ENCODE measurements around the gene ABCB8. TPM values are rescaled to one million over a fixed set of nuclear protein-coding genes. Genes with fewer than 3 reads are reported as not detected.

Gene ABCB8
- total RNA-seq, 4 donors from 2014 or later, result 21.0 to 49.0 (median 31.6) TPM

DNA sequence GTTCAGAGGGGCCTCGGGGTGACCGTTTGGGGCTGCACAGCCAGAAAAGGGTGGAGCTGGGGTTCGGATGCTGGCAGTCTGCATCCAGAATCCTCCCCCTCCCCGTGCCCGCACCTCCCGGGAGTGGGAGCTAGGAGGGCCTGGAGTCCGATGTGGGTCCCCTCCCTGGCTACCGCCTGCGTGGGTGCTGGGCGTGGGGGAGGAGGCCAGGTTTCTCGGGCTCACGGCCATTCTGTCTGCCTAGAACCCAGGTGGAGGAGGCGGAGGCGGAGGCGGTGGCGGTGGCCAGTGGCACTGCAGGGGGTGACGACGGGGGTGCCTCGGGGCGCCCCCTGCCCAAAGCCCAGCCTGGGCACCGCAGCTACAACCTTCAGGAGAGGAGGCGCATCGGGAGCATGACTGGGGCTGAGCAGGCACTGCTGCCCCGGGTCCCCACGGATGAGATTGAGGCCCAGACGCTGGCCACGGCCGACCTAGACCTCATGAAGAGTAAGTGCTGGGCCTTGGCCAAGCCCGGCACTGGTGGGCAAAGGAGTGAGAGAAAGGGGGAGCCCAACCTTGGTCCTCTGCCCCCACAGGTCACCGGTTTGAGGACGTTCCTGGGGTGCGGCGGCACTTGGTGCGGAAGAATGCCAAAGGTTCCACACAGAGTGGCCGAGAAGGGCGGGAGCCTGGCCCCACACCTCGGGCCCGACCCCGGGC is 38.2 kb downstream of the ABCB8 start:
- no peak for TF ChIP-seq POLR2A (IDR thresholded peaks at IDR 0.05)
- TF ChIP-seq CTCF (IDR thresholded peaks at IDR 0.05), result no peak
- TF ChIP-seq EP300 (IDR thresholded peaks at IDR 0.05), result no peak
- no peak for DNase-seq (ENCODE audit: low spot score in 2 of 2)
- WGBS, 2 donors, result 89 to 94% methylated on average over 39 of the region's 39 CpGs

DNA sequence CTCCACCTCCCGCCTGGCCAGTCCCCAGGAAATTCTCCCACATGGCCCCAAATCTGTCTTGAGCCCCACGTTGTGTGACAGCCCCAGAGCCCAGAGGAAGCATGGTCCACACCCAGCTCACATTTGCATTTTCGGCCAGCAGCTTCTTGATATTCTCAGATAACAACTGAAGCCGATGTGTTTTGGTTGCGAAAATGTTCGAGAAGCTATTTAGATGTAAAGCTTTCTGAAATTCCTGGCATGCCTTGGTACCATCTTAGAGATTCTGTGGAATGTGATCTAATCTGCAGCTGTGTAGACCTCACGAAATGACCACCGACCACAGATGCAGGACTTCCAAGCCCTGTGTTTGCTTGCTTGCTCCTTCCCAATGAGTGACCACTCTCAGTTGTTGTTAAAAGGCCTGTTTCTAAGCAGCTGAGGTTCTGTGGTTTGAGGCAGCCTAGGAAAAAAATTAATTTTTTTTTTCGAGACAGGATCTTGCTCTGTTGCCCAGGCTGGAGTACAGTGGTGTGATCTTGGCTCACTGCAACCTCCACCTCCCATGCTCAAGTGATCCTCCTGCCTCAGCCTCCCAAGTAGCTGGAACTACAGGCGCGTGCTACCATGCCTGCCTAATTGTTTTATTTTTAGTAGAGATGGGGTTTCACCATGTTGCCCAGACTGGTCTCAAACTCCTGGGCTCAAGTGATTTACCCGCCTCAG is 40.0 kb downstream of the ABCB8 start:
- no peaks in the 10 kb centered on the region for H3K9me3 ChIP-seq
- TF ChIP-seq CTCF (IDR thresholded peaks at IDR 0.05), result no peak
- TF ChIP-seq POLR2A (IDR thresholded peaks at IDR 0.05), result no peak
- TF ChIP-seq EP300 (IDR thresholded peaks at IDR 0.05), result no peak
- no peak overlapping the region for H3K27ac ChIP-seq
- WGBS, 2 donors, result 83 to 84% methylated on average over 12 of the region's 12 CpGs
- no peak overlapping the region for H3K4me3 ChIP-seq
- H3K4me1 ChIP-seq, result peaks cover 0 to 6% (median 0%) of the 10 kb centered on the region in 4 donors
- H3K36me3 ChIP-seq, result peaks cover 6 to 95% (median 31%) of the 10 kb centered on the region in 3 donors
- no peak for DNase-seq (ENCODE audit: low spot score in 2 of 2)
- H3K27me3 ChIP-seq, result no peaks in the 10 kb centered on the region

More for the DNA sequence above, 38.2 kb downstream of the ABCB8 start:
- H3K4me1 ChIP-seq, result peaks cover 0 to 24% (median 14%) of the 10 kb centered on the region in 4 donors
- no peak overlapping the region for H3K4me3 ChIP-seq
- H3K27me3 ChIP-seq, result no peaks in the 10 kb centered on the region
- H3K9me3 ChIP-seq, result no peaks in the 10 kb centered on the region
- peaks cover 6 to 77% (median 28%) of the 10 kb centered on the region in 3 donors for H3K36me3 ChIP-seq
- no peak overlapping the region for H3K27ac ChIP-seq

DNA sequence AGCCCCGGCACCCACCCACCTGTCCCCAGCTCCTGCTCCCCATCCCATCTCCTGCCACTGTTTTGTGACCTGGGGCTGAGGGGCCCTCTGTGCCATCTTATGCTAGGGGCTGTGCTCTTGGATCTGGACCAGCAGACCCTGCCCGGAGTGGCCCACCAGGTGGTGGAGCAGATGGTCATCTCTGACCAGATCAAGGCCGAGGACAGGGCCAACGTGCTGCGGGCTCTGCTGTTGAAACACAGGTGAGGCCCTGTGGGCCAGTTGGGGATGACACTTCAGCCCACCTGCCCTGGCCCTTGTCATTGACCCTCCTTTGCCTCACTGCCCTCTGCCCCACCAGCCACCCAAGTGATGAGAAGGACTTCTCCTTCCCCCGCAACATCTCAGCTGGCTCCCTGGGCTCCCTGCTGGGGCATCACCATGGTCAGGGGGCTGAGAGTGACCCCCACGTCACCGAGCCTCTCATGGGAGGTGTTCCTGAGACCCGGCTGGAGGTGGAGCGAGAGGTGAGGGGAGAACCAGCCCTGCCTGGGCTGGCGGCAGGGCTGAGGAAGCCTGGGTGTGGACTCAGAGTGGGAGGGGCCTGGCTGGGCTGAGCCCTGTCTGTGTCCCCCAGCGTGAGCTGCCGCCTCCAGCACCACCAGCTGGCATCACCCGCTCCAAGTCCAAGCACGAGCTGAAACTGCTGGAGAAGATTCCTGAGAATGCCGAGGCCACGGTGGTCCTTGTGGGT is 41.8 kb downstream of the ABCB8 start:
- no peaks in the 10 kb centered on the region for H3K9me3 ChIP-seq
- DNase-seq (ENCODE audit: low spot score in 2 of 2), result no peak
- WGBS, 2 donors, result 84 to 90% methylated on average over 16 to 17 of the region's 17 CpGs
- H3K4me3 ChIP-seq, result no peak overlapping the region
- no peaks in the 10 kb centered on the region for H3K27me3 ChIP-seq
- TF ChIP-seq EP300 (IDR thresholded peaks at IDR 0.05), result no peak
- no peak for TF ChIP-seq POLR2A (IDR thresholded peaks at IDR 0.05)
- no peak for TF ChIP-seq CTCF (IDR thresholded peaks at IDR 0.05)
- H3K36me3 ChIP-seq, result peaks cover 2 to 100% (median 29%) of the 10 kb centered on the region in 3 donors
- H3K27ac ChIP-seq, result no peak overlapping the region
- H3K4me1 ChIP-seq, result no peaks in the 10 kb centered on the region

GRCh38 chr7:151070574-151070960 is 42.3 kb downstream of the ABCB8 start:
- no peak overlapping the region for H3K27ac ChIP-seq
- no peaks in the 10 kb centered on the region for H3K4me1 ChIP-seq
- H3K27me3 ChIP-seq, result no peaks in the 10 kb centered on the region
- no peak for TF ChIP-seq POLR2A (IDR thresholded peaks at IDR 0.05)
- TF ChIP-seq EP300 (IDR thresholded peaks at IDR 0.05), result no peak
- TF ChIP-seq CTCF (IDR thresholded peaks at IDR 0.05), result no peak
- no peaks in the 10 kb centered on the region for H3K9me3 ChIP-seq
- peaks cover 2 to 100% (median 34%) of the 10 kb centered on the region in 3 donors for H3K36me3 ChIP-seq
- no peak for DNase-seq (ENCODE audit: low spot score in 2 of 2)
- H3K4me3 ChIP-seq, result no peak overlapping the region
- WGBS, 2 donors, result 93 to 94% methylated on average over 13 to 15 of the region's 15 CpGs

Measured in tibial nerve (tissue), 4 donors.